DOHH2 (cell line): ENCODE results near the gene TMEM200B.

Experiments
- CTCF ChIP-seq: fragments of 200-600 bp; sonication (generic); IDR thresholded peaks from one replicate; pipeline ENCODE4 v1.5.1; 2014; ENCODE audit warnings: antibody characterized with exemption, mild to moderate bottlenecking, low read depth, low read length; ENCODE audit not compliant: poor library complexity, severe bottlenecking
- EZH2phosphoT487 ChIP-seq: fragments of 200-600 bp; sonication (generic); IDR thresholded peaks from 2 replicates; pipeline ENCODE4 v1.6.1; 2017; ENCODE audit warnings: borderline replicate concordance, mild to moderate bottlenecking, antibody characterized with exemption, low read length, moderate library complexity, mixed read lengths

- TF ChIP-seq CTCF = no peak
- TF ChIP-seq EZH2phosphoT487 = no peak
Measured at GRCh38 chr1:29166291-29166878, 42.7 kb upstream of the TMEM200B start.
